Transverse colon (tissue), 3 donors: ENCODE measurements around the gene PRICKLE2.

Source experiments
- CTCF ChIP-seq, 5 experiments: fragments of 200-600 bp in 3 of 5; fragments of 450-650 bp in 2 of 5; sonication (generic) in 3 of 5; IDR thresholded peaks; 1 replicate in 2 of 5; 2 replicates in 3 of 5; pipeline ENCODE4 v1.5.1; 2016 to 2017; ENCODE audit warnings: antibody characterized with exemption in 5 of 5, inconsistent platforms in 3 of 5, mild to moderate bottlenecking in 2 of 5, moderate library complexity in 1 of 5
- POLR2A ChIP-seq: fragments of 450-650 bp; IDR thresholded peaks from one replicate; pipeline ENCODE4 v1.6.1; 2016; ENCODE audit warnings: antibody characterized with exemption, mild to moderate bottlenecking, moderate library complexity

- TF ChIP-seq CTCF (IDR thresholded peaks at IDR 0.05) = no peak
- TF ChIP-seq POLR2A = no peak
Observed at GRCh38 chr3:64107190-64107589, 118.1 kb downstream of the PRICKLE2 start.
